GM20431 (cell line): ENCODE measurements around the gene THAP10.
"Not testable (repeated sequence)": the region's sequence is repeated elsewhere in the genome, so short reads cannot be mapped to it uniquely, and the experiment has no call there.

ENCODE experiments used
- in situ Hi-C: fragments of 300-500 bp; cut with MseI, MboI; formaldehyde crosslinking; loops from one replicate; pipeline ENCODE4 v1.15.0; 2020; ENCODE audit warnings: low sequenced_read_pairs; ENCODE audit not compliant: unreplicated experiment

Gene THAP10

DNA sequence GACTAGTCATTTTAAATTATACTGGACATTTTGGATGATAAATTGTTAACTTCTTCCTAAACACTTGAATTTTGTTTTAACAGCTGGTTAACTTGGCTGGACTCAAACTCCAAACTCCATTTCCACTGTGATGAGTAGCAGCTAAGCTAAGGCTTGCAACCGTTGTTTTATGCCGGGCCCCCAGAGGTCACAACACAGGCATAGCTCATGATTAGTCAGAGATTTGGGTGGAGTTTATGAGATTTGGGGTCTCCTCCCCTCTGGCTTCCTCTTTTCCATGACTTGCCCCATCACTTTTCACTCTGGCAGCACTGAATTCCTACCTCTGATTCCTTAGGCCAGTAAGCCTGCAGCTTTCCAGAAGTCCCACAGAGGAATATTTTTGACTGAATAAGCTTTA lies 12.8 kb downstream of the THAP10 start:
- in situ Hi-C loops, result no loop called here

DNA sequence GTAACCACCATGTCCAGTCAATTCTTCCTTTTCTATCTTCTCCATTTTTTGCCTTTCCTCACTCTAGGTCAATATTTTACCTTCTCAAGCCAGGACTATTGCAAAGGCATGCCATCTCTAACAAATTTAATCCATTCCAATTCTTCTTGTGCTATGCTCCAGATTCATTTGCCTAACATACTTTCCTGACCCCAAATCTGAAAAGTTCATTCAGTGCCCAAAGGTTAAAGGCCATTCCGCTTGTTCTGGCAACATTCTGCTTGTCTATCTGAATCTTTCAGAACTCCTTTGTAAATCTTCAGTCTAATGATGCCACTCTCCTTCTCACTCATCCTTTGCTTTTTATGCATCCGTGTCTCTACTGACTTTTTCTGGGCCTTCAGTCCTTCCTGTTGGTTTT lies 15.6 kb downstream of the THAP10 start:
- in situ Hi-C loops, result no loop called here

GRCh38 chr15:70876011-70876410 lies 16.2 kb downstream of the THAP10 start:
- in situ Hi-C loops, result no loop called here

DNA sequence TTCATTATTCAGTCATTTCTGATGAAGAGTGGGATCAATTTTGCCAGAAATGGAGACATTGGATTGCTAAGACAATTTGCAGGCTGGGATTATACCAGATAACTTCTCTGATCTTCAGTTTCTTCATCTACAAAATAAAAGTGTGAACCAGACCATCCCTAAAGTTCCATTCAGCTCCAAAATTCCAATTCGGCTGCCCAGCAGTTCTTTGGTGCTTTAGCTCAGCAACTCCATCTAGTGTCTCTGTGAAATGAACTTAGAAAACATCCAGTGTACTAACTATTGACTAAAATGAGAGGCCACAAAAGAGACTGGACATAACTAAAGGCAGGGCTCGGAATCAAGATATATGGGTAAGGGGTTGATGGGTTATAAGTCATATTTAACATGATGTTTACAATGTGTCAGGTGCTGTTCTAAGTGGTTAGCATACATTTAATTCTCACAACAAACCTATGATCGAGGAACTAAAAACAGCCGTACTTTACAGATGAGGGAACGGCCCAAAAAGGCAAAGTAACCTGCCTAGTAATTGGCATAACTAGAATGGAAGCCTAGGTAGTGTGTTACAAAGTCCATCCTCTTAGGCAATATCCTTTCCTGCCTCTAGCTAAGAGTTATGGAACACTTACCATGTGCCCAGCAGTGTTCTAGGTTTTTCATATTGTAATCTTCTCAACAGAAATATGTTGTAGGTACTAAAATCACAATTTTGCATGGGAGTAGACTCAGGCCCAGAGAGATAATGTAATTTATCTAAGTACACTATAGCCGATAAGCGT lies 17.0 kb downstream of the THAP10 start:
- in situ Hi-C loops, result no loop called here

DNA sequence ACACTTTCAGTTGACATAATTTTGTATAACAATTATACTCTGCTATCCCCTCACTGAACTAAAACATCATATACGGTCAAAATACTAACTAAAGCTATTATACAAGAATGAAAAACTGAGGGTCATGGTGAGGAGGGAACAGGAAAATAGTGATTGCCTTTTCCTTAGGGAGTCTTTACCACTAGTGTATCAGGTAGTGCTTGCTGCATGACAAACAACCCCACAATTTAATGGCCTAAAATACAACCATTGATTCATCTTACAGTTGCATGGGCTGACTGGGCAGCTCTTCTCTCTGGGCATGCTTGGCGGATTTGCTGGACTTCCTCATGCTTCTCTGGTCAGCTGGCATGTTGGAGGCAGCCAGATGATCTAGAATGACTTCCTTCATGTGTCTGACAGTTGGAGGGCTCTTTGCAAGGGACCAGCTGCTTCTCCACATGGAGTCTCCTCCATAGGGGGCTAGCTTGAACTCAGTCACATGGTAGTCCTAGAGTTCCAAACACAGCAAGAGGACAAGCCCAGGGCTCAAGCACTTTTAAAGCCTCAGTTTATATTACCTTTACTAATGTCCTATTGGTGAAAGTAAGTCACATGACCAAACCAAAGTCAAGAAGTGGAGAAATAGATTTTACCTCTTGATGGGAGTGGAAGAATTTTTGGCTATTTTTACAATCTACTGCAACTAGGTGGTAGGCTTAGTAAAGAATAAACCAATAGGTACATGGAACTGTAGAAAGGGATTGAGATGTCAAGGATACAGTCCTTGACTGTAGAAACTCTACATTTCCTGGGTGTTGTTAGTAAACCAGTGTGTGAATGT lies 18.8 kb downstream of the THAP10 start:
- in situ Hi-C loops, result no loop called here

- in situ Hi-C loops, result not testable (repeated sequence)
These were observed 20.7 kb downstream of the THAP10 start for GRCh38 chr15:70871490-70871889.

DNA sequence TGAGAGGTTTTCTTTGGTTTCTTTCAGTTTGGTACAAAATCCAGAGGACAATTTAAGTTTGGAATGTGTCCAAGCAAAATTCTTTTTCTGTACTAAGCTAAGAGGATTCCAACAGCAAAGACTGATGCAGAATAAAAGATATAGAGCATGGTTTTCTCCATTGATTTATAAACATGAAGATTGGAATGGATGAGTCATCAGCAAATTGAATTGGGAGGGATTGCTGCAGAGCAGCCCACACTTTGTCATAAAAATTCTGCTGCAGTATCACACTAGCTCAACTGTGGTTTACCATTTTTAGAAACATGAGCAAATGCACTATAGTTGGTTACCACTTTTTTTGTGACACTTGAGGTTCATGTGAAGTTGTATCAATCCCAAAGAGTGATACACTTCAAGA lies 22.2 kb downstream of the THAP10 start:
- in situ Hi-C loops, result no loop called here

DNA sequence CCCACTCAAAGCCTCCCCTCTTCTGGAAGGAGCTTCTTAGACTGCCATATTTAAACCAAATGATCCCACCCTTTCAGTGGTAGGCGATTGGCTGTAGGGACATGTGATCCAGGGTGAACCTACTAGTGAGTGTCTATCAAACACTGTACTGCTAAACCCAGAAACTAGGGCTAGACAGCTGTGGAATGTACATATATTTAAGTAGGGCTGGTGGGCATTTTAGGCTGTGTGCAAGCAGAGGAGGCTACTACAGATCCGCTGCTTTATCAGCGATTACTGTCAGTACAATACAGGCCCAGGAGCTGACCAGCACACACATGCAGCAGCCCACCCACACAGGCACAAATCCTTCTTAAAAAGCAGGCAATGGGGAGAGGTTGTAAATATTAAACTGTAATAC lies 22.9 kb downstream of the THAP10 start:
- in situ Hi-C loops, result no loop called here

GRCh38 chr15:70867911-70868467 lies 24.2 kb downstream of the THAP10 start:
- in situ Hi-C loops, result no loop called here

- in situ Hi-C loops, result no loop called here
These were observed 25.1 kb downstream of the THAP10 start for GRCh38 chr15:70866982-70867641.

GRCh38 chr15:70863450-70864218 lies 28.6 kb downstream of the THAP10 start:
- in situ Hi-C loops, result no loop called here

DNA sequence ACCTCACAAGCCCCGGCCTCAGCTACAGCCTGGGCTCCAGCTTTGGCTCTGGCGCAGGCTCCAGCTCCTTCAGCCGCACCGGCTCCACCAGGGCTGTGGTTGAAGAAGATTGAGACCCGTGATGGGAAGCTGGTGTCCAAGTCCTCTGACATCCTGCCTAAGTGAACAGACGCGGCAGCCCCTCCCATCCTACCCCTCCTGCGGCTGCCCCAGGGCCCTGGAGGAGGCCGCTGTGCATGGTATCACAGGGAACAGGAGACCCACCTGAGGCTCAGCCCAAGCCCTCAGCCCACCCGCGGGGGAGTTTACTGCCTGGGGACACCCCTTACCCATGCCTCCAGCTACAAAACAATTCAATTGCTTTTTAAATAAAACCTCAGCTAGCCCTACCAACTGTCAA lies 32.2 kb downstream of the THAP10 start:
- in situ Hi-C loops, result no loop called here

DNA sequence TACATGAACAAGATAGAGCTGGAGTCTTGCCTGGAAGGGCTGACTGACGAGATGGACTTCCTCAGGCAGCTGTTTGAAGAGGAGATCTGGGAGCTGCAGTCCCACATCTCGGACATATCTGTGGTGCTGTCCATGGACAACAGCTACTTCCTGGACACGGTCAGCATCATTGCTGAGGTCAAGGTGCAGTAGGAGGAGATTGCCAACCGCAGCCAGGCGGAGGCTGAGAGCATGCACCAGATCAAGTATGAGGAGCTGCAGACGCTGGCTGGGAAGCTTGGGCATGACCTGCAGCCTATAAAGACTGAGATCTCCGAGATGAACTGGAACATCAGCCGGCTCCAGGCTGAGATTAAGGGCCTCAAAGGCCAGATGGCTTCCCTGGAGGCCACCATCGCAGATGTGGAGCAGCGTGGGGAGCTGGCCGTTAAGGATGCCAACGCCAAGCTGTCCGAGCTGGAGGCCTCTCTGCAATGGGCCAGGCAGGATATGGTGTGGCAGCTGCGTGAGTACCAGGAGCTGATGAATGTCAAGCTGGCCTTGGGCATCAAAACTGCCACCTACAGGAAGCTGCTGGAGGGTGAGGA lies 32.8 kb downstream of the THAP10 start:
- in situ Hi-C loops, result no loop called here

- in situ Hi-C loops, result not testable (repeated sequence)
These were observed 33.5 kb downstream of the THAP10 start for GRCh38 chr15:70858614-70859321.

DNA sequence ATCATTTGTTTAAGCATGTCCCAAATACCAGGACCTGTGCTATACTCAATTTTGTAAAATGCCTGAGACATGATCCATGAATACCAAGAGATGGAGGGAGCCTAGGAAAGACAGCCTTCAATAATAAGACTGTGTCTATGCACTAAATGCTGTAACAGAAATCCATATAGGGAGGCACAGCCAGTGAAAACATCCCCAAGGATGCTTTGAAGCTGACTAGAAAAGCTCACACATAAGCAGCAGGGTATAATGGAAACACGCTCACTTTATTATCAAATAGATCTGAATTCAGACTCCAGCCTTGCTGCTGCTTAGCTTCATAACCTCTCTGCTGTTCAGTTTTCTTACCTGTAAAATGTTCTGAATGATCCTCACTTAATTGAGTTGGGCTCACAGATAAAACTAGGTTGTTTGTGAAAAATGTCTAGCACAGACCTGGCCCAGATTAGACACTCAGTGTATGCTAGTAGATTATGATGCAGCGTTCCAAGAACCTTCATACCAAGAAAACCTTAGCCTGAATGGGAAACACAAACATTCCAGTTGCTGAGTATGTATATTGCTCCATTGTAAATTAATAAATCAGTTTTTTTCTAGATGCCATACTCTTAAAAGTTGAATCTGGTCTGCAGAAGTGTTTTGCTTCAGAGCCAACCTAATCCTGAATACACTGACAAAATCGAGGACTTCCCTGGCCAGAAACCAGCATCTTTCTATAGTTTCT lies 34.5 kb downstream of the THAP10 start:
- in situ Hi-C loops, result no loop called here

- in situ Hi-C loops, result no loop called here
These were observed 35.2 kb downstream of the THAP10 start for GRCh38 chr15:70856884-70857561.

- in situ Hi-C loops, result no loop called here
These were observed 35.9 kb downstream of the THAP10 start for GRCh38 chr15:70856177-70856883.
